Activated T-cell treated with anti-CD3 and anti-CD28 coated beads, Interleukin-2, amount 50 U/mL, for 4 hours (primary cell): ENCODE data around the gene DLX2. TPM values are rescaled to one million over a fixed set of nuclear protein-coding genes. Genes with fewer than 3 reads are reported as not detected.

Experiments used
- ATAC-seq, 2 donors: fragments of 200-7000 bp; cut with Tn5 transposase; one replicate each; pipeline ENCODE4 v1.10.0; 2021
- DNase-seq: peaks from one replicate; pipeline ENCODE4 v3.0.0-alpha.2; 2020
- H3K27me3 Mint-ChIP-seq: one replicate; pipeline ENCODE4 v1.8.0; 2021; ENCODE audit warnings: low read depth, mixed read lengths
- H3K36me3 Mint-ChIP-seq: one replicate; pipeline ENCODE4 v1.8.0; 2022; ENCODE audit warnings: mixed read lengths; ENCODE audit not compliant: insufficient read depth
- H3K4me1 Mint-ChIP-seq: one replicate; pipeline ENCODE4 v1.8.0; 2021; ENCODE audit warnings: low read depth, mixed read lengths
- H3K4me3 Mint-ChIP-seq: one replicate; pipeline ENCODE4 v1.8.0; 2021; ENCODE audit warnings: mild to moderate bottlenecking, moderate library complexity, mixed read lengths
- H3K9me3 Mint-ChIP-seq: one replicate; pipeline ENCODE4 v1.8.0; 2021; ENCODE audit warnings: mixed read lengths
- total RNA-seq, 3 donors: library from RNA; stranded (reverse); gene quantifications; one replicate each; pipeline ENCODE4 v1.2.1, GENCODE V29; 2021

DLX2 gene
- total RNA-seq, 3 donors from 2014 or later = not detected

DNA sequence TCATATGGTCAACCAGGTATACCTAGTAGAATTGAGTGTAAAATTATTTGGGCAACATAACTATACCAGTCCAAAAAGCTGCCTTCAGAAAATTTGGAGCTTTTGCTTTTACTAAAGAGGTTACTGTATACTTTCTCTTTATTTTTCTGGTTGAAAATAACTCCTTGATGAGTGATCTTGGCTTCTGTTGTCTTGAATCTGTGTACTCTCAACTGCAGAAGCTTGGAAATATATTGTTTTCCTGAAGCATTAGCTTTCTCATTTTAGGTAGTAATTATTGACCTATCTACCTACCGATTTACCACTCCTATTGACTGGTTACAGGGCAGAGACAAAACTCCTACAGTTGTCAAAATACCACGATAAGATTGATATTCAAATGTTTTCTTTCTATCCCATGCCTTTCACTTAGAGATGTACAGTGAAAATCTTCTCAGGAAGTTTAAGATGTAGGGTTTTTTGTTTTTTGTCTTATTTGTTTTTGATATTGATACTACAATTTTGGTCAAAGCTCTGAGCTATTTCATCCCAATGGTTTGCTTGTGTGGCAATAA lies 53.1 kb downstream of the DLX2 start:
- Mint-ChIP-seq H3K9me3 (no peaks in the 10 kb centered on the region), H3K36me3 (peaks cover 1% of the 10 kb centered on the region), H3K4me3 (no peak overlapping the region), H3K27me3 (no peaks in the 10 kb centered on the region), H3K4me1 (peaks cover 5% of the 10 kb centered on the region)
- DNase-seq (no peak), ATAC-seq (no peak)

Other genes with a start within 250 kb of the DLX2 start
- gene SLC25A12, start 208.7 kb downstream of the DLX2 start, total RNA-seq = 10 to 100 TPM; 22.5 to 27.6 (median 26.3) TPM
- 10 to 100 TPM; 75.7 to 77.6 (median 76.6) TPM for gene HAT1, start 180.4 kb downstream of the DLX2 start, total RNA-seq
- gene METAP1D, start 102.9 kb downstream of the DLX2 start, total RNA-seq = 1 to 10 TPM; 5.1 to 5.9 (median 5.1) TPM
- not detected for gene DLX1, start 17.4 kb downstream of the DLX2 start, total RNA-seq